Prostate gland (tissue), 2 donors: Measurements from ENCODE around the gene SLC26A11.

Experiments used
- CTCF ChIP-seq, 4 experiments: fragments of 200-600 bp in 2 of 4; fragments of 450-650 bp in 2 of 4; sonication (generic) in 2 of 4; IDR thresholded peaks; 1 replicate in 3 of 4; 2 replicates in 1 of 4; pipeline ENCODE4 v1.5.1; 2016 to 2019; ENCODE audit warnings: antibody characterized with exemption in 4 of 4, mild to moderate bottlenecking in 2 of 4, moderate library complexity in 2 of 4
- POLR2A ChIP-seq: fragments of 450-650 bp; IDR thresholded peaks from one replicate; pipeline ENCODE4 v1.6.1; 2016; ENCODE audit warnings: antibody characterized with exemption, mild to moderate bottlenecking
- POLR2AphosphoS5 ChIP-seq: sonication (generic); formaldehyde crosslinking; IDR thresholded peaks from one replicate; pipeline ENCODE4 v1.6.1; 2017; ENCODE audit warnings: antibody characterized with exemption

GRCh38 chr17:80205811-80206210, 14.4 kb upstream of the SLC26A11 start:
- no peak for TF ChIP-seq POLR2A
- no peak for TF ChIP-seq CTCF (IDR thresholded peaks at IDR 0.05)
- no peak for TF ChIP-seq POLR2AphosphoS5
